MV-4-11 (cell line): ENCODE measurements around the gene KRT33B.
A peak's percentile ranks its signal among the peaks of the same experiment; 100 is the strongest.
"Not testable (repeated sequence)": the region's sequence is repeated elsewhere in the genome, so short reads cannot be mapped to it uniquely, and the experiment has no call there.

Source experiments
- DNase-seq: peaks from one replicate; lab custom pipeline; 2025; lab: John Stamatoyannopoulos, UW

KRT33B gene

GRCh38 chr17:41393826-41394225 is 24.2 kb upstream of the KRT33B start:
- no peak for DNase-seq

GRCh38 chr17:41393294-41393693 is 23.7 kb upstream of the KRT33B start:
- no peak for DNase-seq

- no peak for DNase-seq
Observed at GRCh38 chr17:41392278-41392677, 22.7 kb upstream of the KRT33B start.

- DNase-seq = no peak
Observed at GRCh38 chr17:41391535-41391934, 21.9 kb upstream of the KRT33B start.

GRCh38 chr17:41390411-41390938 is 20.9 kb upstream of the KRT33B start:
- no peak for DNase-seq

DNA sequence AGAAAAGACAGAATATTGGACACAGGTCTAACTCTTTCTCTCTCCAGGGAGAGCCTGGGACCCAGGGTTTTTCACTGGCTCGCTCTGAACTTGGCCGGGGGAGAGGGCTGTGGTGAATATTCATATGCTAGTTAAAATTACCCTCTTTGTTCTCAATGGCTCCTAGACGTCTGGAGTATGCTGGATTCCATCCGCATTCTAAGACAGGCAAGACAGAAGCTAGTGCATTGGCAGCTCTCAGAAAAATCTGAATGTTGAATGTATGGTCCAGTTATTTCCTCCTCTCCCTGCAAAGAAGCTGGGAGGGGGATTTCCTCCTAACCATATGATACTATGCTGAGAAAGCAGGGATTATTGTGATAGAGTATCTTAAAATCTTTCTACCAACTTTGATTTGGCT is 18.1 kb upstream of the KRT33B start:
- no peak for DNase-seq

DNA sequence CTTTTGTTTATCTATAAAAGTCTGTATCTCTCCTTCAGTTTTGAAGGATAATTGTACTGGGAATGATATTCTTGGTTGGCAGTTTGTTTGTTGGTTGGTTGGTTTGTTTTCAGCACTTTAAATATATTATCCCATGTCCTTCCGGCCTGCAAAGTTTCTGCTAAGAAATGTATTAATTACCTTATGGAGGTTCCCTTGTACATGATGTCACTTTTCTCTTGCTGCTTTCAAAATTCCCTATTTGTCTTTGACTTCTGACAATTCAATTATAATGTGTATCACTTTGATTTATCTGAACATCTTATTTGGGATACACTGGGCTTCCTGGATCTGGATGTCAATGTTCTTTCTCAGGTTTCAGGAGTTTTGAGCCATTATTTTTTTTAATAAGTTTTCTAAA is 16.6 kb upstream of the KRT33B start:
- no peak for DNase-seq

- DNase-seq = no peak
Observed at GRCh38 chr17:41383690-41384089, 14.1 kb upstream of the KRT33B start.

DNA sequence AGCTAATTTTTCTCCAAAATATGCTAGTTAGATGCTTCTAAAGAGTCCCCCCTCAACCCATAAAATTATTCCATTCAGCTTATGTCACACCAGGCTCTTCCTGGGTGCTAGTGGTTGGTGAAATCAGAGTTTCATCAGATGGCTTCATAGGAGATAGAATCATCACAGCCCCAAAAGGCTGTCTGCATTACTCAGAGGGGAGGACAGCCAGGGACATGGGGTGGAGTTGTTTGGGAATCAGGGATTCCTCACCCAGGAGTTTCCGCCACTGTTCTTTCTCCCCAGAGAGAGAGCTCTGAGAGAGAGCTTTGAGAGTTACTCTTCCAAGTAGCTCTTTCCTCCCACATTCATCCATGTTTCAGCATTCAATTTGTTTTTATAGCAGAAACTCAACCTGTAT is 12.8 kb upstream of the KRT33B start:
- no peak for DNase-seq

- DNase-seq = not testable (repeated sequence)
Observed at GRCh38 chr17:41381943-41382342, 12.3 kb upstream of the KRT33B start, which contains the start of gene KRT34. TSS of gene KRT34 (minus strand) at chr17:41382306. CDS start at chr17:41382246, 60 bp downstream.

GRCh38 chr17:41380091-41380490 is 10.5 kb upstream of the KRT33B start:
- not testable (repeated sequence) for DNase-seq

DNA sequence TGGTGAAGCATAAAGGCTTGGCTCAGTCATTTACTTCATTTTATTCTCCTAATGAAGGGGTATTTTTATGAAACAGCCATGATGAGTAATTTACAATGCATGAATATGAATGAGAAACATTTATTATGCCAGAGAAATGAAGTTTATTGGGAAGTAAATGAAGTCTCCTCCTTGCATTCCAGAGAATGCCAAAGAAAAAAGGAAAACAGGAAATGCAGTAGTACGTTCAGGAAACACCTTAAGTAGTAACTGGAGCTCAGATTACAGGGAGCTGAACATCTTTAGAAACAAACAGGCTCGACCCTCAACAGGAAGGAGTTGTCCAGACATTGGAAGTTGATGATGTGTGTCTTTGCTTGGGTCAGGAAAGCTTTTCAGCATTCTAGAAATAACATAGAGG is 7.9 kb upstream of the KRT33B start:
- no peak for DNase-seq

- DNase-seq = no peak
Observed at GRCh38 chr17:41369023-41369422, 590 bp downstream of the KRT33B start.

- no peak for DNase-seq
Observed at GRCh38 chr17:41367426-41368075, 2.1 kb downstream of the KRT33B start.

- no peak for DNase-seq
Observed at GRCh38 chr17:41366070-41366469, 3.5 kb downstream of the KRT33B start.

DNA sequence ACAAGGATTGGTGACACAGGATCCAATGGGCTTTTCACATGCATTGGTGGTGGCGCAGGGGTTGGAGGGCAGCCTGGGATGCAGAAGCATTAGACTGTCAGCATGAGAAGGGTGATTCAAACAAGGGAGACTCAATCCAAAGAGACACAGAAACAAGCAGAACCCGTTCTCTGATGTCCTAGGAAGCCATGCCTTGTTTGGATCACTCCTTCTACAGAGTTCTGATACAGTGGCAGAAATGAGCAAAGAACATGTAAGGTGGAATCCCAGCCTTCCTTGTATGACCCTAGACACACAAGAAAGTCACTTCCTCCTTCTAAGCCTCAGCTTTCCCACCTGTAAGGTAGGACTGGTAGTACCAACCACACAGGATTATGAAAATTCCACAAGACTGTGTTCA is 5.7 kb downstream of the KRT33B start:
- DNase-seq = no peak

GRCh38 chr17:41360296-41360995 is 9.2 kb downstream of the KRT33B start:
- no peak for DNase-seq

DNA sequence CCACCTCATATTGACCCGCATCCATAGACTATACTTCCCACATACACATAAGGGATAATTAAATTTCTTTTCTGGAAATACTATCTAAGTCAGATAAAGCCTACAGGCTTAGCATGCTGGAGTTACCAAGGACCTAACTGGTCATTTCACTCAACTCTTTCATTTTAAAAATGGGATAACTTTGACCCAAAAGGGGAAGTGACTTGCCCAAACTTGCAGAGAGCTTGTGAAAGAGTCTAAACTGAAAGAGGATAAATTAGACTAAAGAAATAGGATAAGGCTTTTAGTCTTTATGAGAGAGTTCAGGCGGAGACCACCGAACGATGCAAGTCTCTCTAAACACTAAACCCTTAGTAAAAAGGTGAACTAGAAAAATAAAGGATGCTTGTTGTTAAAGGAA is 15.1 kb downstream of the KRT33B start:
- peak; percentile 90 for DNase-seq

DNA sequence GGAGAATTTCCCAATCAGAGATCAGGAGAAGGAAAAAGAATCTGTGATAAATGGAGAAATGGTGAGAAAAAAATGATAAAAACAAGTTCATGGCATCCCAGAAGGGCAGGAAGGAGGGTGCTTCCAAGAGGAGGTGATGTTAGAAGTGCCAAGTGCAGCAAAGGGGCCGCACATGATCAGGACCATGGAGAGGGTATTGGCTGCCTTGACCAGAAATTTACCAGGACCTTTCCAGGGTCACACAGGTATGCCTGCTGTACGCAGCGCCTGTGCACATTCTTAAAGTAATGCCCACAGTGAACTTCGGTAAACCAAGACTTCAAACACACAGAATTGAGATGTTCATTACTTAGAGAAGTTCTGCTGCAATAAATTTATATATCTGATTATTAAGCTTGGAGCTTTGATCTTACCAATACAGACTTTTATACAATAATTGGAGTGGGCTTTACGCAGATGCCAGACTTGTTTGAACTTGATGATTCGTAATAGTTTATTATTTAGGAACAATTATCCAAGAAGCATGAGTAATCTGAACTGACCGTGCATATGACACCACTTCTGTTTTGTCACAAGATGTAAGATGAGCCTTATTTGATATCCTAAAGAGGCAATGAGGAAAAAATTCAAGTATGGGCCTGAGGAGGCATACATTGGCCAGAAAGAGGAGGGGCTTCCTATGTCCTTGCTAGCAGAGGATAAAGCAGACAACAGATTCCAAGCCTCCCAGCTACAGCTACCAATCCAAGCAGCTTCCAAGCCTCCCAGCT is 16.8 kb downstream of the KRT33B start:
- DNase-seq = no peak

DNA sequence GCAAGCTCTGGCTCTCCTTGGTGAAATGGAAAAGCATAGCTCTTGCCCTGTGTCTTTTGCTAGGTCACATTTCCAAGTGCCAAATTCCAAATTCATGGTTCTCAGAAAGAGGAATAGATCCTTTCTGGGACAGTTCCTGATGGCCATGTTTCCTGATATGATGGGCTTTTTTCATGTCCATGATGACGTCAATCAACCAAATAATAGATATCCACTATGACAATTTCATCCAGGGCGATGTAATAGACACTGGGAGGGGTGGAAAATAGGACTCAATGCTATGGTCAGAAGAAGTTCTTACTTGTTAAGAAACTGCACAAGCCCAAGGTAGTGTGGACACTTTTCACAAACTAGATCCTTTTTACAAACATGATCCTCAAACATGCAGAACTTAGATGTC is 18.4 kb downstream of the KRT33B start:
- no peak for DNase-seq

DNA sequence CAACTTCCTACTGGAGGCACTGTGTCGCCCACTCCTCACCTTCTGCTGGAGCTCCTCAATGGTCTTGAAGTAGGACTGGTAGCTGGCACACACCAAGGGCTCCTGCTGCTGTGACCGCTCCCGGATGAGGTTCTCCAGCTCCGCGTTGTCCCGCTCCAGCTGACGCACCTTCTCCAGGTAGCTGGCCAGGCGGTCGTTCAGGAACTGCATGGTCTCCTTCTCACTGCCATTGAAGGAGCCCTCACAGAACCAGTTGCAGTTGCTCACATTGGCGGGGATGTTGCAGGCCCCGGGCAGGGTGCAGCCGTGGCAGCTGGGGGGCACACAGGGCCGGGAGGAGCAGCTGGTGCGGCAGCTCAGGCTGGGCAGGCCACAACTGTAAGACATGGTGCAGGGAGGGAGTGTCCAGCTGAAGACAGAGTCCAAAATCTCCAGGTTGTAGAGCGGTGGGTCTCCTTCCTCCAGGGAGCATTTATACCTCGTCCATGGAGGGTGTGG is 19.2 kb downstream of the KRT33B start, which contains the start of gene KRT33A:
Gene KRT33A (minus strand): TSS at position 448 of the 498 bp plus-strand sequence. CDS start 61 bp downstream, at position 387.
- DNase-seq = not testable (repeated sequence)
